Activated T-helper 17 cell treated with anti-CD3 and anti-CD28 coated beads, Interleukin-2, amount 50 U/mL, for 72 hours (primary cell): Measurements from ENCODE around the gene CNIH2. TPM values are rescaled to one million over a fixed set of nuclear protein-coding genes. Genes with fewer than 3 reads are reported as not detected.
"Not testable (repeated sequence)": the region's sequence is repeated elsewhere in the genome, so short reads cannot be mapped to it uniquely, and the experiment has no call there.

ENCODE experiments used
- ATAC-seq: fragments of 150-1000 bp; cut with Tn5 transposase; replicated peaks from 2 replicates; pipeline ENCODE4 v1.10.0; 2021; ENCODE audit warnings: mild to moderate bottlenecking, moderate library complexity
- H3K27ac Mint-ChIP-seq: one replicate; pipeline ENCODE4 v1.8.0; 2022; ENCODE audit warnings: mixed read lengths
- H3K27me3 Mint-ChIP-seq: one replicate; pipeline ENCODE4 v1.8.0; 2022; ENCODE audit warnings: mixed read lengths
- H3K36me3 Mint-ChIP-seq: one replicate; pipeline ENCODE4 v1.8.0; 2022; ENCODE audit warnings: low read depth, mild to moderate bottlenecking, mixed read lengths
- H3K4me1 Mint-ChIP-seq: one replicate; pipeline ENCODE4 v1.8.0; 2022; ENCODE audit warnings: mixed read lengths
- H3K4me3 Mint-ChIP-seq: one replicate; pipeline ENCODE4 v1.8.0; 2022; ENCODE audit warnings: mild to moderate bottlenecking, mixed read lengths
- H3K9me3 Mint-ChIP-seq: one replicate; pipeline ENCODE4 v1.8.0; 2022; ENCODE audit warnings: mixed read lengths
- total RNA-seq, 2 donors: library from RNA; stranded (reverse); gene quantifications; one replicate each; pipeline ENCODE4 v1.2.3, GENCODE V29; 2022

The CNIH2 gene
- total RNA-seq, 2 donors from 2014 or later, result 3.9 to 5.0 TPM

DNA sequence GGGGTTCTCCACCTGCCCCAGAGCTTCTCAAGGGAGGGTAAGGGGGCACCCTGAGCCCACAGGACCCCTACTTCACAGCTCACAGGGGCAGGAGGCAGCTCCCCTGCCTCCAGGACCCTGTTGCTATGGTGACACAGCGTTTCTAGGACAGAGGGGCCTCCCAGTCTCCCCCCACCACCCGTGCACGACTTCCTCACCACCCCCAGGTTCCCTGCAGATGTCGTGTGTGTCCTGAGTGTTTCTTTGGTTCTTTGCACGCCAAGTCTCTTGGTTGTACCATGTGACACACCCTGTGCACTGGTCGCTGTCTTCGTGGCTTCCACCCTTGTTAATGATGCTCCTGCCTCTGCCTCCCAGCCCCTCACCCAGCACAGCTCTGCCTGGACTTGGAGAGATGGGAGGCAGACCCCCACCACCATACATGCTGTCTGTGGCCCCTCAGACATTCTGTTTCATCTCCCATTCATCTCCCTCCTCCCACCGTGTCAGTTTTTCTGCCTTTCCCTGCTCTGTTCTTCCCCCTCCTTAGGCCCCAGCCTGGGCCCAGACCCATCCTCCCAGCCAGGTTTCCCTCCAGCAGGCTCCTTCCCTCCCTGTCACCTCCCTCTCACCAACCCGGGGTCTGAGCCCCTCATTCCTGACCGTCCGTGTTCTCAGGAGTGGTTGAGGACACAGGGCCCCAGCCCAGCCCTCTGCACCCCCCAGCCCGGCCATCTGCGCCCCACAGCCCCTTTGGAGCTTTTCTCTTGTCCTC lies 34.0 kb upstream of the CNIH2 start:
- peaks cover 60% of the 10 kb centered on the region for H3K36me3 Mint-ChIP-seq
- no peaks in the 10 kb centered on the region for H3K27me3 Mint-ChIP-seq
- peak overlapping the region; percentile 83 for H3K27ac Mint-ChIP-seq
- no peak for ATAC-seq
- H3K4me1 Mint-ChIP-seq, result no peaks in the 10 kb centered on the region
- H3K9me3 Mint-ChIP-seq, result no peaks in the 10 kb centered on the region
- H3K4me3 Mint-ChIP-seq, result no peak overlapping the region

DNA sequence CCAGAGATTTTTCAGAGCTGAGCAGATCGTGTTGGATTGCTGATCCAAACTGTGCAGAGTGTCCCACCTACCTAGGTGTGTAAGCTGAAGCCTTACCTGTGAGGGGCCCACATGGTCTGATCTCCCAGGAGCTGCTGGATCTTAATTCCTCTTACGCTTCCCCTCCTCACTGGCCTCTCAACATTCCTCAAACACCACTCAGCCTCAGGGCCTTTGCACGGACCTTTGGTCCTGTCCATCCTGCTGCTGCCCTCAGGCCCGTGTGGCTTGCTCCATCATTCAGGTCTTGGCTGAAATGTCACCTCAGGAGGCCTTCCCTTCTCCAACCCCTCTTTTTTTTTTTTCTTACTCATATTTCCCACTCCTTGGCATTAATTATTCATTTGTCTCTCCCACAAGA lies 30.7 kb upstream of the CNIH2 start:
- Mint-ChIP-seq H3K4me3 (no peak overlapping the region), H3K27ac (peak overlapping the region; percentile 63), H3K4me1 (peaks cover 4% of the 10 kb centered on the region), H3K27me3 (no peaks in the 10 kb centered on the region), H3K9me3 (no peaks in the 10 kb centered on the region), H3K36me3 (peaks cover 36% of the 10 kb centered on the region)
- no peak for ATAC-seq

DNA sequence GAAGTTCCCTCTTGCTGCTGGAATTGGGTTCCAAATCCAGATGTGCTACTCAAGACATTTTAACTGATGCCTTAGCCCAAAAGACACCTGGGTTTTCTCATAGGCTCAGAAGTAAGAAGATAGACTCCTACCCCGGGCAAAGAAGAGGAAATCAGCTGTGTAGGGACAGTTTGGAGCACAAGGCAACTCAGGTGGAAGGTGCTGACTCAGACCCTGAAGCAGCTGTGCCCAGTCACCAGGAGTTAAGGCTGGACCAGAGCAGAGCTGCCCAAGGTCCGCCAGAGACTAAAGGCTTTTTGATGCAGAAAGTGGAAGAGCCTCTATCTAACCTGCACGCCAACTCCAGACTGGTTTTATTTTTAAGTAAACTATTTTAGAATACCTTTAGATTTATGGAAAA lies 30.2 kb upstream of the CNIH2 start:
- Mint-ChIP-seq H3K36me3 (peaks cover 34% of the 10 kb centered on the region), H3K27me3 (no peaks in the 10 kb centered on the region), H3K9me3 (no peaks in the 10 kb centered on the region), H3K27ac (peak overlapping the region; percentile 63), H3K4me3 (no peak overlapping the region), H3K4me1 (peaks cover 4% of the 10 kb centered on the region)
- no peak for ATAC-seq

DNA sequence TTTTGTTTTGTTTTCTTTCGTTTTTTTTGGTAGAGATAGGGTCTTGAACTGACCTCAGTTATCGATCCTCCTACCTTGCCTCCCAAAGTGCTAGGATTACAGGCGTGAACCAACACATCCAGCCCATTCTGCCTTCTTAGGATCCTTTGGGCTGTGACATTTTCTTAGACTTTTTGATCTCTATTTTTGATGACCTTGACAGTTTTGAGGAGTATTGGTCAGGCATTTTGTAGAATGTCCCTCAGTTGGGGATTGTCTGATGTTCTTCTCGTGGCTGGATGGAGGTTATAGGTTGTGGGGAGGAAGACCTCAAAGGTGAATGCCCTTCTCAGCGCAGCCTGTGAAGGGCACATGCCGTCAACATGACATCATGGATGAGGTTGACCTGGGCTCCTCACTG lies 29.1 kb upstream of the CNIH2 start:
- ATAC-seq, result no peak
- H3K27me3 Mint-ChIP-seq, result no peaks in the 10 kb centered on the region
- no peaks in the 10 kb centered on the region for H3K9me3 Mint-ChIP-seq
- peak overlapping the region; percentile 13 for H3K27ac Mint-ChIP-seq
- peaks cover 33% of the 10 kb centered on the region for H3K36me3 Mint-ChIP-seq
- H3K4me3 Mint-ChIP-seq, result no peak overlapping the region
- H3K4me1 Mint-ChIP-seq, result peaks cover 4% of the 10 kb centered on the region

DNA sequence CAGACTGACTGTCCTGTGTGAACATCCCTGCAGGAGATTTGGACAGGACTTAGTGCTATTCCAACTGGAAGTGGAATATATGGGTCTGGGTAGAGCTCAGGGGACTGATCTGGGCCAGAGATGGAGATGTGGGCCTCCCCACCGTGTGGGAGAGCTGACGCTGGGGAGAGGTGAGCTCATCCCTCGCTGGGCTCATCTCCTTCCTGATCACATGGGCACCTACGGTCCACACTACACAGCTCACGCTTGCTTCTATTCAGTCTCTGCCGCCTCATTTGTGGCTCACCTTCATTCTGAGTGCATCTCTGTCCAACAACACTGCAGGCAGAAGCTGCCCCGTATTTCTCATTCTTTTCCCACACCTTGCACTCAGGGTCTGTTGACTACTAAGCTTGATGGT lies 26.2 kb upstream of the CNIH2 start:
- Mint-ChIP-seq H3K4me3 (no peak overlapping the region), H3K9me3 (no peaks in the 10 kb centered on the region), H3K27ac (no peak overlapping the region), H3K36me3 (peaks cover 20% of the 10 kb centered on the region), H3K4me1 (peaks cover 7% of the 10 kb centered on the region), H3K27me3 (no peaks in the 10 kb centered on the region)
- peak; percentile 38 for ATAC-seq

DNA sequence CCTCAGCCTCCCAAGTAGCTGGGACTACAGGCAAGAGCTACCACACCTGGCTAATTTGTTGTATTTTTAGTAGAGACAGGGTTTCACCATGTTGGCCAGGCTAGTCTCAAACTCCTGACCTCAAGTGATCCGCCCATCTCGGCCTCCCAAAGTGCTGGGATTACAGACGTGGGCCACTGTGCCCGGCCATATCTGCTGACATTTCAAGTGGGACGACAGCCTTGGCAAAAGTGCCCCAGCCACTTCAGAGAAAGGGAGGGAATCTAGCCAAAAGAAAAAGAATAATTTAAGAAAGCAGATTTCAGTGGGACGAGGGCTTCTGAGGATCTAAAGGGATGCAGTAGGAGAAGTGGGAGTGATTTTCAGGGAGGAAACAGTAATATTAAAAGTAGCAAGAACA lies 24.9 kb upstream of the CNIH2 start:
- not testable (repeated sequence) for H3K4me1 Mint-ChIP-seq, H3K9me3 Mint-ChIP-seq, H3K27me3 Mint-ChIP-seq, ATAC-seq, H3K4me3 Mint-ChIP-seq
- Mint-ChIP-seq H3K36me3 (peaks cover 14% of the 10 kb centered on the region), H3K27ac (peak overlapping the region; percentile 74)

DNA sequence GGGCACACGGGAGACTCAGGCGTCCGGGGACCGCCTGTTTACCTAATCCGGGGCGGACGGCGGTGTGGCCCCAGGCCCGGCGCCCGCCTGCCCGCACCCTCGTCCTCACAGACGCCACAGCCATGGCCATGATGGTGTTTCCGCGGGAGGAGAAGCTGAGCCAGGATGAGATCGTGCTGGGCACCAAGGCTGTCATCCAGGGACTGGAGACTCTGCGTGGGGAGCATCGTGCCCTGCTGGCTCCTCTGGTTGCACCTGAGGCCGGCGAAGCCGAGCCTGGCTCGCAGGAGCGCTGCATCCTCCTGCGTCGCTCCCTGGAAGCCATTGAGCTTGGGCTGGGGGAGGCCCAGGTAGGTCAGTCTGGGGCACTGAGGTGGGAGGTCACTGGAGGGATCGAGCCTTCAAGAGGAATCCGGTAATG lies 19.5 kb upstream of the CNIH2 start:
- Mint-ChIP-seq H3K27me3 (no peaks in the 10 kb centered on the region), H3K9me3 (no peaks in the 10 kb centered on the region), H3K36me3 (peaks cover 63% of the 10 kb centered on the region), H3K4me1 (peaks cover 14% of the 10 kb centered on the region), H3K27ac (peak overlapping the region; percentile 80), H3K4me3 (peak overlapping the region; percentile 96)
- peak; percentile 4 for ATAC-seq

DNA sequence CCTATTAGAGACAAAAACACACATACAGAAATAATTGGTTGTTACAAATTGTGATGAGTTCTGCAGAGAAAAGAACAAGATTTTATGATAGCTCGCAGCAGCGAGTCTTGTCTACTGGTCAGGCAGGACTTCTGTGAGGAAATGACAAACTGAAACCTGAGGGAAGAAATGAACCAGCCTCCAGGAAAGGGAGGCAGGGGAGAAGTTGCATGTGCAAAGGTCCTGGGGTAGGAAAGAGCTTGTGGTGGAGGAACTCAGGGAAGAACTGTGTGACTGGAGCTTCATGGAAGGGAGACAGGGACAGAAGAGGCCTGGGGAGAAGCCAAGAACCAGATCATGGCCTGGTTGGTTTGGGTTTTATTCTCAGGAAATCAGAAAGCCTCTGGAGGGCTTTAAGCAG lies 18.8 kb upstream of the CNIH2 start:
- Mint-ChIP-seq H3K9me3 (no peaks in the 10 kb centered on the region), H3K27me3 (no peaks in the 10 kb centered on the region), H3K36me3 (peaks cover 68% of the 10 kb centered on the region), H3K27ac (peak overlapping the region; percentile 80), H3K4me3 (peak overlapping the region; percentile 96), H3K4me1 (peaks cover 14% of the 10 kb centered on the region)
- ATAC-seq, result no peak

DNA sequence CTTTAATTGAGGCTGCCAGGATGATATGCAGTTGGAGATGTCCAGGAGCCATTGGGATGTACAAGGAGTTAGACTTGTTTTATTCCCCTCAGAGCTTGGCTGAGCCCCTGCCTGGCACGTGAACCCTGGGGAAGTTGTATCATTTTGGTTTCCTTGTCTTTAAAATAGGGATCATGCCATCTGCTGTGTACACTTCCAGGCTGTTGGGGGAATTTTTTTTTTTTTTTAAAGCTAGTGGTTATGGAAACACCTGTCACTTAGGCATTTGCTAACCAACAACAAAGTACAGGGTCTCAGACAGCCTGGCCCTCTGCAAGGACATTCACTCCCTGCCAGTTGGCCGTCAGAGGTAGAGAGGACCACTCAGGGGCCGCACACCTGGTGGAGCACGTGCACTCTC lies 18.0 kb upstream of the CNIH2 start:
- Mint-ChIP-seq H3K4me3 (peak overlapping the region; percentile 96), H3K9me3 (no peaks in the 10 kb centered on the region), H3K27me3 (no peaks in the 10 kb centered on the region), H3K4me1 (peaks cover 14% of the 10 kb centered on the region), H3K27ac (peak overlapping the region; percentile 80), H3K36me3 (peaks cover 75% of the 10 kb centered on the region)
- ATAC-seq, result no peak

DNA sequence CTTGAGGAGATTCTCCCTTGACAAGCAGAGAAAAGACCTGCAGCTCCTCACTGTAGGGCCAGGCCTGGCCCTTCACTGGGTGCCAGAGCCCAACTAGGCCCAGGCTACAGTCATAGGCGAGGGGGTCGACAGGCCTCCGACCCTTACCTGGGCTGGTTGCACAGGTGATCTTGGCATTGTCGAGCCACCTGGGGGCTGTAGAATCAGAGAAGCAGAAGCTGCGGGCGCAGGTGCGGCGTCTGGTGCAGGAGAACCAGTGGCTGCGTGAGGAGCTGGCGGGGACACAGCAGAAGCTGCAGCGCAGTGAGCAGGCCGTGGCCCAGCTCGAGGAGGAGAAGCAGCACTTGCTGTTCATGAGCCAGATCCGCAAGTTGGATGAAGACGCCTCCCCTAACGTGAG lies 16.4 kb upstream of the CNIH2 start:
- H3K9me3 Mint-ChIP-seq, result no peaks in the 10 kb centered on the region
- no peak overlapping the region for H3K4me3 Mint-ChIP-seq
- ATAC-seq, result no peak
- H3K4me1 Mint-ChIP-seq, result peaks cover 13% of the 10 kb centered on the region
- no peak overlapping the region for H3K27ac Mint-ChIP-seq
- H3K27me3 Mint-ChIP-seq, result no peaks in the 10 kb centered on the region
- H3K36me3 Mint-ChIP-seq, result peaks cover 76% of the 10 kb centered on the region

DNA sequence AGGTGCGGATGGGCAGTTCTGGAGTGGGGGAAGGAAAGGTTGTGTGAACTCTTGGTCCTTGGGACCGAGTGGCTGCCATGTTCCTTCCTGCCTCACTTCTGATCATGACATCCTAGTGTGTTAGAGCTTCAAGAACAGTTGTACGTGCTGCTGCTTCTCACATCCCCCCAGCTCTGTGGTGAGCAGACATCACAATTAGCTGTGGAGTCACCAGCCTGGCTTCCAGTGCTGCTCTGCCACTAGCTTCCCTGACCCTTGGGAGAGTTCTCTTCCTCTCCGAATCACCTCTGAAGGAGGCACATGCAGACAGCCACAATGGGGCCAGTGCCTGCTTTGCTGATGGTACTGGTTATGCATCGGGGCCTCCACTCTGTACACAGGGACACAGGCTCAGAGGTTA lies 15.8 kb upstream of the CNIH2 start:
- H3K4me1 Mint-ChIP-seq, result peaks cover 12% of the 10 kb centered on the region
- no peak overlapping the region for H3K27ac Mint-ChIP-seq
- ATAC-seq, result no peak
- H3K9me3 Mint-ChIP-seq, result no peaks in the 10 kb centered on the region
- peaks cover 76% of the 10 kb centered on the region for H3K36me3 Mint-ChIP-seq
- no peaks in the 10 kb centered on the region for H3K27me3 Mint-ChIP-seq
- no peak overlapping the region for H3K4me3 Mint-ChIP-seq

DNA sequence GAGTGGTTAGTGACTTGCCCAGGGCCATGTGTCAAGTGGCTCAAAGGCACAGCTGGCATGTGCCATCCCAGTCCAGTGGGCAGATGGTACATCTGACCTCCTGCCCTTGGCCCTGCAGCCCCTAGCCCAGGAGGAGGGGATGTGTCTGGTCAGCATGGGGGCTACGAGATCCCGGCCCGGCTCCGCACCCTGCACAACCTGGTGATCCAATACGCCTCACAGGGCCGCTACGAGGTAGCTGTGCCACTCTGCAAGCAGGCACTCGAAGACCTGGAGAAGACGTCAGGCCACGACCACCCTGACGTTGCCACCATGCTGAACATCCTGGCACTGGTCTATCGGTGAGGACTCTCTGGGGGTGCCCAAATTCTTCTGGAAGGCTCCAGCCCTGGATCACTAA lies 15.3 kb upstream of the CNIH2 start:
- H3K27ac Mint-ChIP-seq, result no peak overlapping the region
- peaks cover 14% of the 10 kb centered on the region for H3K4me1 Mint-ChIP-seq
- H3K36me3 Mint-ChIP-seq, result peaks cover 78% of the 10 kb centered on the region
- ATAC-seq, result no peak
- H3K9me3 Mint-ChIP-seq, result no peaks in the 10 kb centered on the region
- H3K27me3 Mint-ChIP-seq, result no peaks in the 10 kb centered on the region
- H3K4me3 Mint-ChIP-seq, result no peak overlapping the region

DNA sequence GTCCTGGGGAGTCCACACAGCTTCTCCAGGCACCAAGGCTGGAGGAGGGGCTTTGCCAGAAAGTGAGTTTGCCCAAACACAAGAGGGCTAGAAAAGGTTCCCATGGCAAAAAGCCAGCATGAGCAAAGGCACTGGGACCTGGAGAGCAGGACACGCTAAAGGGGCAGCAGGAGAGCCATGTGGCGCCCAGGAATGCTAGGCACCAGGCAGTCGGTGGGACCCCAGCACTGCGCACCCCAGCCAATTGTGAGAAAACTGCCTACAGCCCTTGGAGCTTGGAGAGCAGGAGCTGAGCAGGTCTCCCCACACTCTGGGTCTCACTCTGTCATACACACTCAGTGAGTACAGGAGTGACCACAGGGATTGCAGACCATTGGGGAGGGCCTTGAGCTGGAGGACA lies 14.7 kb upstream of the CNIH2 start:
- no peaks in the 10 kb centered on the region for H3K27me3 Mint-ChIP-seq
- no peak overlapping the region for H3K4me3 Mint-ChIP-seq
- no peak overlapping the region for H3K27ac Mint-ChIP-seq
- no peak for ATAC-seq
- peaks cover 79% of the 10 kb centered on the region for H3K36me3 Mint-ChIP-seq
- no peaks in the 10 kb centered on the region for H3K9me3 Mint-ChIP-seq
- peaks cover 14% of the 10 kb centered on the region for H3K4me1 Mint-ChIP-seq

DNA sequence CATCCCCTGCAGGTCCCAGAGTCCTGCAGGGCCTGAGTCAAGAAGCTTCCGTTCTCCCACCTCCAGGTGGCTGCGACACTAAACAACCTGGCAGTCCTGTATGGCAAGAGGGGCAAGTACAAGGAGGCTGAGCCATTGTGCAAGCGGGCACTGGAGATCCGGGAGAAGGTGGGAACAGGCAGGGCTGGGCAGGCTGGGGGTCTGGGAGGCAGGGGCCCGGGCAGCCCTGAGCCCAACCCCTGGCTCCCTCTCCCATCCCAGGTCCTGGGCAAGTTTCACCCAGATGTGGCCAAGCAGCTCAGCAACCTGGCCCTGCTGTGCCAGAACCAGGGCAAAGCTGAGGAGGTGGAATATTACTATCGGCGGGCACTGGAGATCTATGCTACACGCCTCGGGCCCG lies 14.2 kb upstream of the CNIH2 start:
- Mint-ChIP-seq H3K27ac (no peak overlapping the region), H3K36me3 (peaks cover 79% of the 10 kb centered on the region), H3K9me3 (no peaks in the 10 kb centered on the region), H3K4me3 (no peak overlapping the region), H3K4me1 (peaks cover 14% of the 10 kb centered on the region), H3K27me3 (no peaks in the 10 kb centered on the region)
- no peak for ATAC-seq

DNA sequence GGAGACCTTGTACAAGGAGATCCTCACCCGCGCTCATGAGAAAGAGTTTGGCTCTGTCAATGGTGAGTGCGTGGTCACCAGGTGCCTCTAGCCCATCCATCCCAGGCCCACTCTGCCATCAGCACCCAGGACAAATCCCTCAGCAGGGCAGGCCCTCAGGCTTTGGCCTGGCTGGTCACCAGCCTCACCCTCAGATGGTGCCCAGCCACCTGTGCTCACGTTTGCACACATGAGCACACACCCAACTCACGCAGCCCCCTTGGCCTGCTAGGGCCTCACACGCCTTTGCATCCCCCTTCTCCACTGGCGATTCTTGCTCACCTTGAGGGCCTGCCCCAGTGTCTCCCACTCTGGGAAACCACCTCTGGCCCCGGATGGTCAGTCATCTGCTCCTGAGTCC lies 13.6 kb upstream of the CNIH2 start:
- peaks cover 79% of the 10 kb centered on the region for H3K36me3 Mint-ChIP-seq
- no peaks in the 10 kb centered on the region for H3K27me3 Mint-ChIP-seq
- H3K27ac Mint-ChIP-seq, result no peak overlapping the region
- no peak for ATAC-seq
- peaks cover 12% of the 10 kb centered on the region for H3K4me1 Mint-ChIP-seq
- no peaks in the 10 kb centered on the region for H3K9me3 Mint-ChIP-seq
- no peak overlapping the region for H3K4me3 Mint-ChIP-seq

DNA sequence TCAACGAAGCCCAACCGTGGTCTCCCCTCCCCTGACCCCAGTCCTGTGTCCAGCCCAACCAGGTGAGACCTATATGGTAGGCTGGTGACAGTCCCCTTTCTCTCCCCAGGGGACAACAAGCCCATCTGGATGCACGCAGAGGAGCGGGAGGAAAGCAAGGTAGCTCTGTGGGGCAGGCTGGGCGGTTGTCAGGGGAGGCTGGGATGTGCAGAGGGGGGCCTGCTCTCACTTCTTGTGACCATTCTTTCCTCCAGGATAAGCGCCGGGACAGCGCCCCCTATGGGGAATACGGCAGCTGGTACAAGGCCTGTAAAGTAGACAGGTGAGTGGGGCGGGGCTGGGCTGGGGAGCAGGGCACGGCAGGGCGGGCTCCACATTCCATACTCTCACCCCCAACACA lies 13.1 kb upstream of the CNIH2 start:
- Mint-ChIP-seq H3K4me3 (no peak overlapping the region), H3K36me3 (peaks cover 79% of the 10 kb centered on the region), H3K9me3 (no peaks in the 10 kb centered on the region), H3K27me3 (no peaks in the 10 kb centered on the region), H3K4me1 (peaks cover 11% of the 10 kb centered on the region), H3K27ac (no peak overlapping the region)
- ATAC-seq, result no peak
